ENCODE measurements around the gene DMD.

DNA sequence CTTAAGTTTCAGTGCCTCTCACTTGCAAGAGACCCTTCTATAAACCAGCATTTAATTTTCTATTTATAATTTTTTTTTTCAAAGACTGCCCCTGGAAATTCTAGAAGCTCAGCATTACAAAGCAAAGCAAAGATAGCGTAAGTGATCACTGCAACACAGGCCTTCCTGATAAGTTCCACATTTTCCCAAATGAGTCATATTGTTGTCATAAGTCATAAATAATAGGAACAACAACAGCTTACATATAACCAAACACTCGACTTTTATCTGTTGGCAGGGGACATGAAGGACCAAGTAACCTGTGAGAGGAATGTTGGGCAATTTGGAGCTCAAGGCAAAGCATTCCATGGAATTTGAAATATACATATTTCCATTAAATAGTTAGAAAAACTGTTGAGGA, 815.5 kb downstream of the DMD start:
- TF ChIP-seq SMC3 (conservative IDR thresholded peaks at IDR 0.05; ENCODE audit: poor library complexity) (no peak), POLR2AphosphoS5 (IDR thresholded peaks at IDR 0.05) (no peak), CTCF (IDR thresholded peaks at IDR 0.05; ENCODE audit: poor library complexity, severe bottlenecking) (no peak), MXI1 (conservative IDR thresholded peaks at IDR 0.05; ENCODE audit: poor library complexity, severe bottlenecking) (no peak), RAD21 (conservative IDR thresholded peaks at IDR 0.05) (no peak), REST (IDR thresholded peaks at IDR 0.05; ENCODE audit: borderline replicate concordance) (no peak), EZH2 (IDR thresholded peaks at IDR 0.05; ENCODE audit: borderline replicate concordance, insufficient read depth, low read length, poor library complexity, severe bottlenecking) (no peak), EP300 (conservative IDR thresholded peaks at IDR 0.05; ENCODE audit: poor library complexity, severe bottlenecking) (no peak), TAF1 (IDR thresholded peaks at IDR 0.05; ENCODE audit: low read depth) (no peak)
